Right hindlimb (tissue), 1 donor: ENCODE data around the gene PDZD8.

Experiments used
- DNase-seq: peaks from one replicate; pipeline ENCODE4 v3.0.0-alpha.2; 2018

PDZD8 gene

DNA sequence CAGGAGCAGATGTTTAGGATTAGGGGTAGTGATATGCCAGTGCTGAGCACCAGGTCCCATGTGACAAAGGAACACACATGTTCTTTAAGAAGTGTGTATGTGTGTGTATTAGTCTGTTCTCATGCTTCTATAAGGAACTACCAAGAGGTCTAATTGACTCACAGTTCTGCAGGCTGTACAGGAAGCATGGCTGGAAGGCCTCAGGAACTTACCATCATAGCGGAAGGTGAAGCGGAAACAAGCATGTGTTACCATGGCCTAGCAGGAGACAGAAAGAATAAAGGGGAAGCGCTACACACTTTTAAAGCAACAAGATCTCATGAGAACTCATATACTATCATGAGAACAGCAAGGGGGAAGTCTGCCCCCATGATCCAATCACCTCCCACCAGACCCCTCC lies 22.8 kb upstream of the PDZD8 start:
- DNase-seq, result no peak

DNA sequence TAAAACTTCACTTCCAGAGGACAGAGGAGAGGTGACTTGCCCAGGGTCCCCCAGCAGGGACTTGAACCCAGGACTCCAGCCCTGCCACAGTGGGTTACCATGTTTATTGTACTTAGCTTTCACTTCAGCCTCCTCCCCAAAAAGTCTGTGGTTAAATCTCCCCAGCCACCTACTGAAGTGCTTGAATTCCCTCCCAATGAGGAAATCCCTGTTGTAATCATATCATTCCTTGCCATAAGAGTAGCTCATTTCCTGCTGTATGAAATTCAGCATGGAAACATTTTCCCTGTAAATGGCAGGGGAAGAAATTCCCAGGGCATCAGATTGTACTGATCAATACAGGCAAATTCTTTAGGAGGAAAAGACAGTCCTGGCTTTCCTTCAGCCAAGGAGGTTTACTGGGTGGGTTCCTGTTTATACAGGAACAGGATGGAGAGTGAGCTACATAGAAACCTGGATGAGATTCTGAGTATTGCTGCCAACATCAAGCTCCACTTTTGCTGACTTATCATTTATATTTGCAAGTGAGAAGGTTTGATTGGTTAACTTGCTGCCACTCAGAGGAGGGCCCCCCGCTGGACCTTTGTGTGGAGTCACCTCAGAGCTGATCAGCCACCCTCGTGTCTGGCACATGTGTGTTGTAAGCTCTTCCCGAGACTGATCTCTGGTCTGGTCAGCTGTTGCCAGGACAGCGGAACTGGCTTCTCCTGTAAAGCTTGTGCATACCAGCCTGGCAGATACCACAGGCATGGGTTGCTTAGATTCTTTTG lies 16.4 kb upstream of the PDZD8 start:
- peak; percentile 29 for DNase-seq

DNA sequence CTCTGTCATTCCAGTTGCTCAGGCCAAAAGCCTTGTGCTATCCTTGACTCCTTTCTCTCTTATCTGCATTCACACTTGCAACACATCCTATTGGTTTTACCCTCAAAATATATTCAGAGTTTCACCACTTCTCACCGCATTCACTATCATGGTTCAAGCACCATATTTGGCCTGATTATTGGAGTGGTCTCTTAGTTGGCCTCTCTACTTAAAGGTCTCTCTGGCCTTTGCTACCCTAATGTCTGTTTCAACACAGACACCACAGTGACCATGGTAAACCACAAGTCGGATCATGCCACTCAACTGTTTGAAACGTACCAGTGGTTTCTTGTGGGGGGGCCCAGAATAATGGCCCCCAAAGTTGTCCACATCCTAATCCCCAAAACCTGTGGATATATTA lies 15.2 kb upstream of the PDZD8 start:
- no peak for DNase-seq

DNA sequence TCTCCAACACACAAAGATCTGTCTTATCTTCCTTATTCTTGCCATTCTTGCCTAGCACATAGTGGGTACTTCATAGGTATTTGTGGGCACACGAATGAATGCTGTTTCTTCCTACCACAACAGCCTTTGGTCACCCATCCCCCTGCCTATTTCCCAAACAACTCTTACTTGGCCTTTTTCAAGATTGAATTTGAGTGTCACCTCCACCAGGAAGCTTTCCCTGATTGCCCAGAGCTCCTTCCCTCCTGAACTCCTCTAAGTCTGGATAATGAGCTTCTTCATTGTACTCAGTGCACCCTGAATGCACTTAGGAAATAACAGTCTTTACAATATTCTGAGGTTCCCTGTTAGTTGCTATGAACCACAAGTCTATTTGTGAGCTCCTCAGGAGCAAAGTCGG lies 11.6 kb upstream of the PDZD8 start:
- no peak for DNase-seq

DNA sequence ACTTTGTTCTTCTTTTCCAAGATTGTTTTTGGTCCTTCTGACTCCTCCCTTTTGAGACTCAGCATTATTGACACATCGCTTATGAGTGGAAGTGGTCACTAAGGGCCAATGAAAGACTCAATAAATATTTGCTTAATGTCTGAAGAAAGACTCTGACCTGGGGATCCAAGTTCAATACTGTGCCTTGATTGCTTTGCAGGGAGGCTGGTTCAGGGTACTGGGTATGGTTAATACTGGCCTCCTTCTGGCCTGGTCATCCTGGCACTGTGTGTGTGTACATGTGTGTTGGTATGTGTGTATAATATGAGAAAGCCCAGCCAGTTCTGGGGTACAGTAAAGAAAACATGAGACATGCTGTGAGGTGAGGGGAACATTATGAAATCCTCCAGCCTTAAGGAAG lies 7.6 kb upstream of the PDZD8 start:
- DNase-seq, result no peak

- peak; percentile 44 for DNase-seq
These were observed 507 bp downstream of the PDZD8 start for GRCh38 chr10:117374506-117375359.

GRCh38 chr10:117373823-117374505 lies 1.3 kb downstream of the PDZD8 start:
- DNase-seq, result peak; percentile 44

DNA sequence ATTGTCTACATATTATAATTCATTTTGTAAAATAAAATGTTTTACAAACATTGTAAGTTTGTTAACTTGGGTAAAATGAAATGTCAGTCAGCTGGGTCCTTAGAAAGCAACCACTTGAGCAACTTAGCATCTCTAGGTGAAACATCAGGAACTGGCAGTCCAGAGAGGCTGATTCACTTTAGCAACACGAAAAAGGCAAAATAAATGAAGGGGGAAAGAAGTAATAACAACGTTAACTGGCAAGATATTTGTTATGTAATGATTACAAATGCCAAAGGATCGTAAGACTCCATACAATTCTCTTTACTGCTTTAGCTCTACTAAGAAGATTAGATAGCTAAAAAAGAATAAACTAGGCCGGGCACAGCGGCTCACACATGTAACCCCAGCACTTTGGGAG lies 5.0 kb downstream of the PDZD8 start:
- DNase-seq, result no peak

- no peak for DNase-seq
These were observed 7.5 kb downstream of the PDZD8 start for GRCh38 chr10:117367718-117368117.

GRCh38 chr10:117366741-117367140 lies 8.5 kb downstream of the PDZD8 start:
- no peak for DNase-seq

- DNase-seq, result no peak
These were observed 9.6 kb downstream of the PDZD8 start for GRCh38 chr10:117365612-117366011.

DNA sequence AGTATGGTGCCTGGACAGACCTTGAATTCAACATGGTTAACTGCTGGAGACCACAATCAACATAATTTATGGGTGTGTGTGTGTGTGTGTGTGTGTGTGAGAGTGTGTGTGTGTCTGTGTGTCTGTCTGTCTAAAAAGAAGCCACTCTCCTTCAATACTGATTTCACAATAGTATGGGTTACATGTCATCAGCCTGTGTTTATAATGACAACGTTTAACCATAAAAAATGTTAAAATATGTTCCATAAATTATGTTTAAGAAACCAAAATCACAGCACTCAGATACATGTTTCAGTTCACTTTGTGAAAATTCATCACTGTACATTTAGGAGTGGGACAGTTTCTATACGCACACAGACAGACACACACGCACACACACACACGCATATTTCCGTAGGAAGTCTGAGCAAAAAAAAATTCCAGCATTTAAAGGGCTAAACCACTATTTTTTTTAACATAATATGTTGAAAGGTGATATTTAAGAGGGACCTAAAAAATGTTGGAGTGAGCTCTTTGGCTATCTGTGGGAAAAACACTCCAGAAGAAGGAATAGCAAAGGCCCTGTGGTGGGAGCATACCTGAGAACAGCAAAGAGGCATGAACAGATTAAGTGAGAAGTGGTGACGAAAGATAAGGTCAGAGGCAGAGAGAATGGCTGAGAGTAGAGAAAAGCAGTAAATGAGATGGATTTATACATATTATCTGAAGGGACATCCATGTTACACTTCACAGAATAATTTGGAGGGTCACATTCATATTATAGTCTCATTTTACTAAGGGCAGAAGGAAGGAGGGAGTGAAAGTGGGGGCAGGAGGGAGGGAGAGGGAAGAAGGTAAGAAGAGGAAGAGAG lies 10.9 kb downstream of the PDZD8 start:
- DNase-seq, result no peak

GRCh38 chr10:117363028-117363427 lies 12.2 kb downstream of the PDZD8 start:
- no peak for DNase-seq

DNA sequence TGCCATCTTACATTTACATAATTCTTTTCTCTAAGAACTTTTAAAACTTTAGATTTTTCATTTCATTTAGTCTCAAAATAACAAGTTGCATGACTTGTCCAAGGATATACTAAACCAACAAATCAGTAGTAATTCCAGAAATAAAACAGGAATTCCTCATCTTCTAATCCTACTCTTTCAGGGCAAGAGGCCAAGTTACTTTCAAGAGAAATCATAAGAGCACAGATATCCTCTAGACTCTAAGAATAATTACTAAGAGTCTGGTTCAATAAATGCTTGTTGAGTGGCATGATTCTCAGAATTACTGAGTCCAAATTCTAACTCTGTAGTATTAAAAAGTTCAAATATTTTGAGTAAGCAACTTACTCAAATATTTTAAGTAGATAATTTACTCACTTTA lies 12.9 kb downstream of the PDZD8 start:
- no peak for DNase-seq

DNA sequence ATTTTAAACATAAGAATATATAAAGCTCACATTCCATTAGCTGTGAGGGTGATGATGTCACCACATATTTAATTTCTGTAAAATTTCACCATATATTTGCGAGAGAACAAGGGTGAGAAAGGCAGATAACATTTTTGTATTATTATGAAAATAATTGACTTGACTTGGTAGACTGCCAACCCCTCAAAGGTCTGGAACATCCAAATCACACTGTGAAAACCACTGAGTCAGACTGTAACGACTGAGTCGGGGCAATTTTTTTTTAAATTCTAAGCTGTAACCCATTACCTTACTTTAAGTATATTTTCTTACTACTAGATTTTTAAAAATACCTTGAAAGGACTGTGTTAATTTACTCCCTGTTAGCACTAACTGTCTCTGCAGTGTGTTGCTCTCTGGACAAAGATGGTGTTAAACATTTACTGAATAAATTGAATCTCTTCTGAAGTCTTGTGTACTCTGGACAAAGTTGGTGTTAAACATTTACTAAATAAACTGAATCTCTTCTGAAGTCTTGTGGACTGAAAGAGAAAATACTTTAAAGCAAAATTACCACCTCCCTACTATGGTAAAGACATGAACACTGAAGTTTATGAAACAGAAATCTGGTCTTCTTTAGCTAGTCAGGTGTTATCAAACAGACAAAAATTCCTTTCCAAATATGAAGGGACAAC lies 14.1 kb downstream of the PDZD8 start:
- DNase-seq, result no peak

- no peak for DNase-seq
These were observed 15.2 kb downstream of the PDZD8 start for GRCh38 chr10:117360016-117360415.

DNA sequence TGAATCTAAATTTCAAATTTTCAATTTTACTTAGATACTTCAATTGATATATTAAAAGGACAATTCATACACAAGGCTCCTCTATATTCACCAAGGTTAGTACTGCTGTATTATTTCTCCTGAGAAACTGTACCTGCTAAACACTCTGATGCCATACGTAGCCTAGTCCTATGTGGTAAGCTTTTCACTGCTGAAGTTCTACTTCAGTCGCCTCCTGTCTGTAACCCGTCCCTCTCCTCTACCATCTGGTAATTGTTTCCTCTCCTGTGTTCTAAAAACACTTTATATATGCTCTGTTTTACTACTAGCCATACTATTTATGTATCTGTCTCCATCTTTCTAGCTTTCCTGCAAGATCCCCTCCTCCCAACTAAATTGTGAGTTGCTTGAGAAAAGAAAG lies 20.2 kb downstream of the PDZD8 start:
- no peak for DNase-seq

DNA sequence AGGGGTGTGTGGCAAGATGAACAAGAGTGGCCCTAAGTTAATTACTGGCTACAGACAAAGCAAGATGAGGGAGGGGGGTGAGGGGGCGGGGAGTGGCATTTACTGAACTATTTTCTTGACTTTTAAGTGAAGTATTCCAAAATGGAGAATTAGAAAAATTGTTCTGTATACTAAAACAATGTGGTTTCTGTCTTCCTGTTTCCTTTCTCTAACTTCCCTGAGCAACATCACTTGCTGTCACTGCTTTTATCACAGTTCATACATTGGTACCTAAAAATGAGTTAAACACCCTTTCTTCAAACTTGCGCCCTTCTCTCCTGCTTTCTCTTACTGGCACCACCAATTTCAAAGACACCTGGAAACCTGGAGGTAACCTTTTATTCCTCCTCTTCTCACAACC lies 21.6 kb downstream of the PDZD8 start:
- no peak for DNase-seq

GRCh38 chr10:117352724-117353123 lies 22.5 kb downstream of the PDZD8 start:
- no peak for DNase-seq

DNA sequence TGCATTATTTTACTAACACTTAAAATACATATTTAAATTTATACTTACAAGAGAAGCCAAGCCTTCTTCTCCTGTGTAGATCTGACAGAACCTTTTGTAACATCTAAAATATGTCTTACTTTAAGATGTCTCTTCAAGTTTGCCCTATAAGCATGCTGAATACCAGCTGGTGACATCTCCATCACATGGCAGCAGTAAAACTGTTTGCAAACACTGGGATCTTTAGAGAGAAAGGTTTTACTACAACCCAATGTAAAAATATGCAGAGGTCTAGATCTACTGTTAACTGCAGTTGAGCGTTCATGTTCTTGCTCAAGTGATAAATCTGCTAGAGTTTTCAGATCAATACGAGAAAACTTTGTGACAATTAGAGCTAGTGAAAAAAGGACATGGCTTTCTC lies 23.2 kb downstream of the PDZD8 start:
- no peak for DNase-seq

DNA sequence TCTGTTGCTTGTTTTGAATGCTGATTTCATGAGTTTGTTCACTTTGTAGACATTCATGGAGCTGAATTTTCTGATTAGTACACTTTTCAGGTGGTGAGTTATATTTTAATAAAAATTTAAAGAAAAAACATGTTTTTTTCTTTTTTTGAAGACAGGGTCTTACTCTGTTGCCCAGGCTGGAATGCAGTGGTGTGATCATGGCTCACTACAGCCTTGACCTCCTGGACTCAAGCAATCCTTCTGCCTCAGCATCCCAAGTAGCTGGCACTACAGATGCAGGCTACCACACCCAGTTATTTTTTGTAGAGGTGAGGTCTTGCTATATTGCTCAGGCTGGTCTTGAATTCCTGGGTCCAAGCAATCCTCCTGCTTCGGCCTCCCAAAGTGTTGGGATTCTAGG lies 23.7 kb downstream of the PDZD8 start:
- no peak for DNase-seq

- no peak for DNase-seq
These were observed 24.3 kb downstream of the PDZD8 start for GRCh38 chr10:117350909-117351308.
